Loucy (cell line): ENCODE results near the gene CD2AP.

ENCODE experiments used
- H2AFZ ChIP-seq: fragments of 200-600 bp; sonication (generic); 2 replicates; pipeline ENCODE4 v1.6.0; 2016; ENCODE audit warnings: antibody characterized with exemption, mild to moderate bottlenecking, low read length, moderate library complexity
- H3F3A ChIP-seq: fragments of 200-600 bp; 2 replicates; pipeline ENCODE4 v1.6.0; 2016; ENCODE audit warnings: antibody characterized with exemption, low read depth, mild to moderate bottlenecking
- H3K27me3 ChIP-seq: fragments of 200-600 bp; sonication (generic); 2 replicates; pipeline ENCODE4 v1.6.1; 2014; ENCODE audit warnings: low read length, mild to moderate bottlenecking; ENCODE audit not compliant: insufficient read depth, poor library complexity, severe bottlenecking
- H3K36me3 ChIP-seq: fragments of 200-600 bp; sonication (generic); 2 replicates; pipeline ENCODE4 v1.6.1; 2016; ENCODE audit warnings: low read length; ENCODE audit not compliant: insufficient read depth
- H3K4me1 ChIP-seq: fragments of 200-600 bp; sonication (generic); 2 replicates; pipeline ENCODE4 v1.5.1; 2014; ENCODE audit warnings: low read length, mild to moderate bottlenecking; ENCODE audit not compliant: insufficient read depth, poor library complexity, severe bottlenecking
- H3K4me2 ChIP-seq: fragments of 200-600 bp; sonication (generic); 2 replicates; pipeline ENCODE4 v1.6.0; 2014; ENCODE audit warnings: antibody characterized with exemption, low read length, low read depth, mild to moderate bottlenecking; ENCODE audit not compliant: poor library complexity, severe bottlenecking
- H3K4me3 ChIP-seq: fragments of 200-600 bp; sonication (generic); 2 replicates; pipeline ENCODE4 v1.5.1; 2014; ENCODE audit warnings: low read length, mild to moderate bottlenecking, mixed read lengths; ENCODE audit not compliant: poor library complexity, severe bottlenecking
- H3K79me2 ChIP-seq: fragments of 200-600 bp; sonication (generic); 2 replicates; pipeline ENCODE4 v1.6.1; 2014; ENCODE audit warnings: low read length; ENCODE audit not compliant: insufficient read depth
- H3K9ac ChIP-seq: fragments of 200-600 bp; sonication (generic); 2 replicates; pipeline ENCODE4 v1.6.0; 2014; ENCODE audit warnings: mild to moderate bottlenecking, low read depth, low read length, moderate library complexity; ENCODE audit not compliant: poor library complexity, severe bottlenecking
- H3K9me2 ChIP-seq: fragments of 200-600 bp; sonication (generic); replicated peaks from 2 replicates; pipeline ENCODE4 v1.6.1; 2016; ENCODE audit warnings: low read depth, low read length, mixed read lengths
- H3K9me3 ChIP-seq: fragments of 200-600 bp; sonication (generic); 2 replicates; pipeline ENCODE4 v1.6.1; 2014; ENCODE audit warnings: mild to moderate bottlenecking, antibody characterized with exemption, low read length, low read depth; ENCODE audit not compliant: insufficient read depth
- H4K20me1 ChIP-seq: fragments of 200-600 bp; sonication (generic); 2 replicates; pipeline ENCODE4 v1.6.0; 2014; ENCODE audit warnings: antibody characterized with exemption, low read length, mild to moderate bottlenecking; ENCODE audit not compliant: insufficient read depth, poor library complexity, severe bottlenecking
- CTCF ChIP-seq: fragments of 200-600 bp; sonication (generic); conservative IDR thresholded peaks from 2 replicates; pipeline ENCODE4 v1.5.1; 2014; ENCODE audit warnings: mild to moderate bottlenecking, antibody characterized with exemption, low read length
- EZH2phosphoT487 ChIP-seq: fragments of 200-600 bp; IDR thresholded peaks from 2 replicates; pipeline ENCODE4 v1.6.1; 2018; ENCODE audit warnings: antibody characterized with exemption, mild to moderate bottlenecking, moderate library complexity, borderline replicate concordance

The CD2AP gene

GRCh38 chr6:47532981-47533585 is 55.5 kb downstream of the CD2AP start:
- H3K4me1 ChIP-seq, result peaks cover 4% of the 10 kb centered on the region
- no peaks in the 10 kb centered on the region for H3F3A ChIP-seq
- no peak overlapping the region for H3K9ac ChIP-seq
- no peaks in the 10 kb centered on the region for H3K9me3 ChIP-seq
- H3K4me3 ChIP-seq, result no peak overlapping the region
- no peak overlapping the region for H2AFZ ChIP-seq
- no peaks in the 10 kb centered on the region for H3K9me2 ChIP-seq
- no peaks in the 10 kb centered on the region for H4K20me1 ChIP-seq
- no peak for TF ChIP-seq CTCF
- H3K36me3 ChIP-seq, result peaks cover 34% of the 10 kb centered on the region
- H3K4me2 ChIP-seq, result no peak overlapping the region
- H3K27me3 ChIP-seq, result no peaks in the 10 kb centered on the region
- peaks cover 37% of the 10 kb centered on the region for H3K79me2 ChIP-seq

- Histone ChIP-seq H4K20me1 (no peaks in the 10 kb centered on the region), H2AFZ (no peak overlapping the region), H3K79me2 (peaks cover 27% of the 10 kb centered on the region), H3K9ac (no peak overlapping the region), H3K36me3 (peaks cover 37% of the 10 kb centered on the region), H3K4me3 (no peak overlapping the region), H3F3A (no peaks in the 10 kb centered on the region), H3K9me2 (no peaks in the 10 kb centered on the region), H3K9me3 (no peaks in the 10 kb centered on the region), H3K27me3 (no peaks in the 10 kb centered on the region), H3K4me1 (peaks cover 4% of the 10 kb centered on the region), H3K4me2 (no peak overlapping the region)
- TF ChIP-seq EZH2phosphoT487 (no peak), CTCF (no peak)
Measured at GRCh38 chr6:47534063-47534462, 56.5 kb downstream of the CD2AP start.

- Histone ChIP-seq H3K9me2 (no peaks in the 10 kb centered on the region), H3K4me2 (no peak overlapping the region), H3K4me1 (no peaks in the 10 kb centered on the region), H3K4me3 (no peak overlapping the region), H3K79me2 (peaks cover 16% of the 10 kb centered on the region), H3K9ac (no peak overlapping the region), H3K27me3 (no peaks in the 10 kb centered on the region), H3F3A (no peaks in the 10 kb centered on the region), H3K9me3 (no peaks in the 10 kb centered on the region), H4K20me1 (no peaks in the 10 kb centered on the region), H2AFZ (no peak overlapping the region), H3K36me3 (peaks cover 40% of the 10 kb centered on the region)
- TF ChIP-seq CTCF (no peak), EZH2phosphoT487 (no peak)
Measured at GRCh38 chr6:47535316-47536225, 58.0 kb downstream of the CD2AP start.
